ENCODE data around the gene PLPP1.

PLPP1 gene

GRCh38 chr5:55386356-55386755 lies 148.4 kb downstream of the PLPP1 start:
- TF ChIP-seq SIN3A (IDR thresholded peaks at IDR 0.05; ENCODE audit: borderline replicate concordance, insufficient read depth, low read length) (no peak), TAF1 (IDR thresholded peaks at IDR 0.05; ENCODE audit: borderline replicate concordance, insufficient read depth, low read length) (no peak), FOXP2 (optimal IDR thresholded peaks at IDR 0.05; ENCODE audit: borderline replicate concordance, extremely low read depth, extremely low read length, insufficient read depth) (no peak), POLR2AphosphoS5 (IDR thresholded peaks at IDR 0.05; ENCODE audit: low read depth, low read length) (no peak)
- TF ChIP-seq, protein P1, sequence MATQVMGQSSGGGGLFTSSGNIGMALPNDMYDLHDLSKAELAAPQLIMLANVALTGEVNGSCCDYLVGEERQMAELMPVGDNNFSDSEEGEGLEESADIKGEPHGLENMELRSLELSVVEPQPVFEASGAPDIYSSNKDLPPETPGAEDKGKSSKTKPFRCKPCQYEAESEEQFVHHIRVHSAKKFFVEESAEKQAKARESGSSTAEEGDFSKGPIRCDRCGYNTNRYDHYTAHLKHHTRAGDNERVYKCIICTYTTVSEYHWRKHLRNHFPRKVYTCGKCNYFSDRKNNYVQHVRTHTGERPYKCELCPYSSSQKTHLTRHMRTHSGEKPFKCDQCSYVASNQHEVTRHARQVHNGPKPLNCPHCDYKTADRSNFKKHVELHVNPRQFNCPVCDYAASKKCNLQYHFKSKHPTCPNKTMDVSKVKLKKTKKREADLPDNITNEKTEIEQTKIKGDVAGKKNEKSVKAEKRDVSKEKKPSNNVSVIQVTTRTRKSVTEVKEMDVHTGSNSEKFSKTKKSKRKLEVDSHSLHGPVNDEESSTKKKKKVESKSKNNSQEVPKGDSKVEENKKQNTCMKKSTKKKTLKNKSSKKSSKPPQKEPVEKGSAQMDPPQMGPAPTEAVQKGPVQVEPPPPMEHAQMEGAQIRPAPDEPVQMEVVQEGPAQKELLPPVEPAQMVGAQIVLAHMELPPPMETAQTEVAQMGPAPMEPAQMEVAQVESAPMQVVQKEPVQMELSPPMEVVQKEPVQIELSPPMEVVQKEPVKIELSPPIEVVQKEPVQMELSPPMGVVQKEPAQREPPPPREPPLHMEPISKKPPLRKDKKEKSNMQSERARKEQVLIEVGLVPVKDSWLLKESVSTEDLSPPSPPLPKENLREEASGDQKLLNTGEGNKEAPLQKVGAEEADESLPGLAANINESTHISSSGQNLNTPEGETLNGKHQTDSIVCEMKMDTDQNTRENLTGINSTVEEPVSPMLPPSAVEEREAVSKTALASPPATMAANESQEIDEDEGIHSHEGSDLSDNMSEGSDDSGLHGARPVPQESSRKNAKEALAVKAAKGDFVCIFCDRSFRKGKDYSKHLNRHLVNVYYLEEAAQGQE (IDR thresholded peaks at IDR 0.05; ENCODE audit: insufficient read depth in 1 of 2, low read depth in 2 of 2, low read length in 2 of 2), result no peak

DNA sequence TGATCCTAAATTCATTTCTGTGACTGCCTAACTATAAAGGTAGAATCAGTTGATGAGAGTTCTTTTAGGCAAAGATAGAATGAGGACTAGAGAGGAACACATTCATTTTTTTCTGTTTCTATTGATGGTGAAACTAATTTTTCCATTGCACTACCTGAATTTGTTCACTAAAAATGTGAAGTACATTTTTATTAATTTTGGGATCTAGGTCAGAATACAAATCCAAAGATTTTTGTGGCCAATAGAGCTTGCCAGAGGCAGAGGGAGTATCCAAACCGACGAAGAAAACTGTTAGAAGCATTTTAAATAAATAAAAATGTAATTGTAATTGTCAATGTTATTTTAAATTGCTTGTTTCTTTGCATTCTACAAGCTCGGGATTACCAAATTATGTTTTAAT lies 148.9 kb downstream of the PLPP1 start:
- TF ChIP-seq, protein P1 (IDR thresholded peaks at IDR 0.05; ENCODE audit: insufficient read depth in 1 of 2, low read depth in 2 of 2, low read length in 2 of 2), result no peak
- TF ChIP-seq TAF1 (IDR thresholded peaks at IDR 0.05; ENCODE audit: borderline replicate concordance, insufficient read depth, low read length) (no peak), POLR2AphosphoS5 (IDR thresholded peaks at IDR 0.05; ENCODE audit: low read depth, low read length) (no peak), SIN3A (IDR thresholded peaks at IDR 0.05; ENCODE audit: borderline replicate concordance, insufficient read depth, low read length) (no peak), FOXP2 (optimal IDR thresholded peaks at IDR 0.05; ENCODE audit: borderline replicate concordance, extremely low read depth, extremely low read length, insufficient read depth) (no peak)

DNA sequence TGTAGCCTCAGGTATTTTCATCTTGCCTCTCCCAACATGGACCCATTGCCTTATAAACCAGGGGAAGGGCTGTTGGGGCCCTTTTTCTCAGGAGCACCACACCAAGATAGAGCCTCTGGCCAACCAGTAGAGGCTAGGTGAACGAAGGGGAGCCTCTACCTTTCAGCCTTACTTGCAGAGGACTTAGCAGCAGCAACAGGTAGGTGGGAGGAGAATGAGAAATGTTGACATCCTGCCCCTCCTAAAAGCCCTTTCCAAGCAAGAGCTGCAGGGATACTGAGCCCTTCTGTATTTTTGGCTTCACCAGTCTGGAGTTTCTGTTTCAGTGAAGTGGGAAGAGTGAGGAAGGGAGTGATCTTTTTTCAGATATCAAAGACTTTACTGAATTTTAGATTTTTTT lies 149.5 kb downstream of the PLPP1 start:
- no peak for TF ChIP-seq SIN3A (IDR thresholded peaks at IDR 0.05; ENCODE audit: borderline replicate concordance, insufficient read depth, low read length)
- no peak for TF ChIP-seq FOXP2 (optimal IDR thresholded peaks at IDR 0.05; ENCODE audit: borderline replicate concordance, extremely low read depth, extremely low read length, insufficient read depth)
- no peak for TF ChIP-seq TAF1 (IDR thresholded peaks at IDR 0.05; ENCODE audit: borderline replicate concordance, insufficient read depth, low read length)
- TF ChIP-seq POLR2AphosphoS5 (IDR thresholded peaks at IDR 0.05; ENCODE audit: low read depth, low read length), result no peak
- TF ChIP-seq, protein P1 (IDR thresholded peaks at IDR 0.05; ENCODE audit: insufficient read depth in 1 of 2, low read depth in 2 of 2, low read length in 2 of 2), result no peak

DNA sequence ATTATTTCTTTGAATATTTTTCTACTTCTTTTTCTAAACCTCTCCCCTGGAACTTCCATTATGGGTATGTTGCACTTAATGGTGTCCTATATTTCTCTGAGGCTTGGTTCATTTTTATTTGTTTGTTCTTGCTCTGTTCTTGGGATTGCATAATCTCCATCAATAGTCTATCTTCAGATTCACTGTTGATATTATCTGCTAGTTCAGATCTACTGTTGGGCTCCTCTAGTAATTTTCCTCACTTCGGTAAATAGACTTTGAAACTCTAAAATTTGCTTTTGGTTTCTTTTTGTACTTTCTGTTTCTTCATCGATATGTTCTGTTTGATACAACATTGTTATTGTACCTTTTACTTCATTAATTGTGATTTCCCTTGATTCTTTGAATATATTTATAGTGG lies 150.7 kb downstream of the PLPP1 start:
- no peak for TF ChIP-seq SIN3A (IDR thresholded peaks at IDR 0.05; ENCODE audit: borderline replicate concordance, insufficient read depth, low read length)
- TF ChIP-seq, protein P1 (IDR thresholded peaks at IDR 0.05; ENCODE audit: insufficient read depth in 1 of 2, low read depth in 2 of 2, low read length in 2 of 2), result no peak
- TF ChIP-seq FOXP2 (optimal IDR thresholded peaks at IDR 0.05; ENCODE audit: borderline replicate concordance, extremely low read depth, extremely low read length, insufficient read depth), result no peak
- no peak for TF ChIP-seq POLR2AphosphoS5 (IDR thresholded peaks at IDR 0.05; ENCODE audit: low read depth, low read length)
- TF ChIP-seq TAF1 (IDR thresholded peaks at IDR 0.05; ENCODE audit: borderline replicate concordance, insufficient read depth, low read length), result no peak

DNA sequence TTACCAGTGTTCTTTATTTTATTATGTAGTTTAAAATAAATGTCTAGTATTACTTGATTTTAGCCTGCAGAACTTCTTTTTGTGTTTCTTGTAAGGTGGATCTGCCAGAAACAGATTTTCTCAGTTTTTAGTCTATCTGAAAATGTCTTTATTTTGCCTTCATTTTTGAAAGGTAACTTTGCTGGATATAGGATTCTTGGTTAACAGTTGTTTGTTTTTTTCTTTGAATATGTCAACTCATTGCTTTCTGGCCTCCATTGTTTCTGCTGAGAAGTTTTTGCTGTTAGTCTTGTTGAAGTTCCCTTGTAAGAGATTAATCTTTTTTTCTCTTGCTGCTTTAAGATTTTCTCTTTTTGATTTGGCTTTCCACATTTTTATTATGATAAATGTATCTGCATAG lies 151.5 kb downstream of the PLPP1 start:
- TF ChIP-seq POLR2AphosphoS5 (IDR thresholded peaks at IDR 0.05; ENCODE audit: low read depth, low read length) (no peak), FOXP2 (optimal IDR thresholded peaks at IDR 0.05; ENCODE audit: borderline replicate concordance, extremely low read depth, extremely low read length, insufficient read depth) (no peak), TAF1 (IDR thresholded peaks at IDR 0.05; ENCODE audit: borderline replicate concordance, insufficient read depth, low read length) (no peak), SIN3A (IDR thresholded peaks at IDR 0.05; ENCODE audit: borderline replicate concordance, insufficient read depth, low read length) (no peak)
- TF ChIP-seq, protein P1 (IDR thresholded peaks at IDR 0.05; ENCODE audit: insufficient read depth in 1 of 2, low read depth in 2 of 2, low read length in 2 of 2), result no peak
